ACHN (cell line): ENCODE results near the gene NIT2.
"Not testable (repeated sequence)": the region's sequence is repeated elsewhere in the genome, so short reads cannot be mapped to it uniquely, and the experiment has no call there.

Source experiments
- DNase-seq: peaks from one replicate; pipeline ENCODE4 v3.0.0-alpha.2; 2015
- in situ Hi-C: cut with HindIII; loops from 2 replicates; pipeline ENCODE4 v1.10.0; 2017; ENCODE audit warnings: low sequenced_read_pairs, low pct_ligation_motif_present, low pct_unique_long_range_greater_than_20kb

Gene NIT2

DNA sequence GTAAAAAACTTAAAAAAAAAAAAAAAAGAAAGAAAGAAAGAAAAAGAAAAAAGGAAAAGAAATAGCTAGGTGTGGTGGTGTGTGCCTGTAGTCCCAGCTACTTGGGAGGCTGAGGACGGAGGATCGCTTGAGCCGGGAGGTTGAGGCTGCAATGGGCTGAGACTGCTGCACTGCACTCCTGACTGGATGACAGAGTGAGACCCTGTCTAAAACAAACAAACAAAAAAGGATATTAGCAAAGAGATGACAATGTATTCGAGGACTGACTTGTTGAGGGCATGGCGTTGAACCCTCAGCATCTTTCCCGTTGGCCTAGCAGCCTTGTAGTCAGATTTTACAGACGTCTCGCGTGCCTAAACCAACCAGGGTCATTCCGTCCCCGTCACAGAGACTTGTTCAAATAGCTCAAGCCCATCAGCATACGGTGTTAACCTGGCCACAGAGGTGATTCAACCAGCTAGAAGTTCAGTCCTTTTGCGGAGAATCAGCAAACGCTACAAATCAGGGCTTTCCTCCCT lies 528 bp upstream of the NIT2 start:
- in situ Hi-C loops = no loop called here
- DNase-seq = no peak

DNA sequence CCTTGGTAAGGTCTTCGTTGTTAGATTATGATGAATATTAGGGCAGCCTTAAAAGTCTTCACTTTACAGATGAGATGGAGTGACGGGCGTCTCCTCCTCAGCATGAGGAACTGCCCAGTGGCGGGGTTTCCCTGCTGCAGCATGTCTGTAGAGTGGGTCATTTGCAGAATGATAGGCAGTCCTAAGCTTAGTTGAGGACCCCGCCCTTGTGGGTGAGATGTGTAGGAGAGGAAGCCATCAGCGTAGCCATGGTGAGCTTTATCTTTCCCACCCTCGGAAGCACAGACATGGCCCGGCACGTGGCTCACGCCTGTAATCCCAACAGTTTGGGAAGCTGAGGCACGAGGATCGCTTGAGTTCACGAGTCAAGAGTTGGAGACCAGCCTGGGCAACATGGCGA lies 877 bp downstream of the NIT2 start:
- in situ Hi-C loops = no loop called here
- peak; percentile 27 for DNase-seq

DNA sequence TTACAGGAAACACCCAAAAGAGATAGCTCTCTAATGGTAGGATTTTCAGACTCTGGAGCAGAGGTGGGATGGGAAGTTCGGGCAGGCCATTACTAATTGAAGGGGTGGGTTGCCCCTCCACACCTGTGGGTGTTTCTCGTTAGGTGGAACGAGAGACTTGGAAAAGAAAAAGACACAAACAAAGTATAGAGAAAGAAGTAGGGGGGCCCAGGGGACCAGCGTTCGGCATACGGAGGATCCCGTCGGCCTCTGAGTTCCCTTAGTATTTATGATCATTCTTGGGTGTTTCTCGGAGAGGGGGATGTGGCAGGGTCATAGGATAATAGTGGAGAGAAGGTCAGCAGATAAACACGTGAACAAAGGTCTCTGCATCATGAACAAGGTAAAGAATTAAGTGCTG lies 1.7 kb downstream of the NIT2 start:
- in situ Hi-C loops, DNase-seq: not testable (repeated sequence)

DNA sequence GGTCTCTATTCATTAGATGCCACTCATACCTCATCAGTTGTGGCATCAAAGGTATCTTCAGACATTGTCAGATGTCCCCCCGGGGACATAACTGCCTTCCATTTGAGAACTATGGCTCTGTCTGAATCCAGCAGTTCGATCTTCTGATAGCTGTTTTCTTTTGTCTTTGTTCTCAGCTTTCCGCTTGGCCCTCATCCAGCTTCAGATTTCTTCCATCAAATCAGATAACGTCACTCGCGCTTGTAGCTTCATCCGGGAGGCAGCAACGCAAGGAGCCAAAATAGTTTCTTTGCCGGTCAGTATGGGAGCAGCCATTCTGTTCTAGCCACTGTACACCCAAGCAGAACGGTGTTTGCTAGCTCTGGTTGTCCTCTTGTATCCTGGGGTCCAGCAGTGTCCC lies 4.4 kb downstream of the NIT2 start:
- in situ Hi-C loops = no loop called here
- DNase-seq = no peak

DNA sequence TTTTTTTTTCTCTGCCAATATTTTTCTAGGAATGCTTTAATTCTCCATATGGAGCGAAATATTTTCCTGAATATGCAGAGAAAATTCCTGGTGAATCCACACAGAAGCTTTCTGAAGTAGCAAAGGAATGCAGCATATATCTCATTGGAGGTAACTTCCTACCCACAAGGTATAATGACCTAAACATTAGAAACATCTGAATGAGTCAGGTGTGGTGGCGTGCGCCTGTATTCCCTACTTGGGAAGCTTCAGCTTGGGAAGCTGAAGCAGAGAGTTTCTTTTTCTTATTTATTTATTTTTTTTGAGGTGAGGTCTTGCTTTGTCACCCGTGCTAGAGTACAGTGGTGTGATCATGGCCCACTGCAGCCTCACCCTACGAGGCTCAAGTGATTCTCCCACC lies 5.2 kb downstream of the NIT2 start:
- no peak for DNase-seq
- in situ Hi-C loops = no loop called here

DNA sequence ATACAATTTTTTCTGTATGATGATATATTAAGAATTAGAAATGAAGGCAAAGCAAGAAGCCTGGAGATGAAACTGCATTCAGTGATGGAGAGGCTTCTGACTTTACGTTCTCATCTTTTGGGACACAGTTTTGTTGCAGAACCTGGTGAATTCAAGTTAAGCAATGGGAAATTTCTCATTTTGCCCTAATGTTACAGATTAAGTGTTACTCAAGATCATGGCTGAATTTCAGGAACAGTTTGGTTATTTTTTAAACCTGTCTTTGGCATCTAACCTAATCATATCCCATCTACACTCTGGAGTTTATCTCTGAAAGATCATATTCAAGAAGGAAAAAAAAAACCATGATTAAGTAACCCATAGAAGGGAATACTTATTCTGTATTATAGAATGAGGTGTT lies 6.0 kb downstream of the NIT2 start:
- no peak for DNase-seq
- in situ Hi-C loops = no loop called here

DNA sequence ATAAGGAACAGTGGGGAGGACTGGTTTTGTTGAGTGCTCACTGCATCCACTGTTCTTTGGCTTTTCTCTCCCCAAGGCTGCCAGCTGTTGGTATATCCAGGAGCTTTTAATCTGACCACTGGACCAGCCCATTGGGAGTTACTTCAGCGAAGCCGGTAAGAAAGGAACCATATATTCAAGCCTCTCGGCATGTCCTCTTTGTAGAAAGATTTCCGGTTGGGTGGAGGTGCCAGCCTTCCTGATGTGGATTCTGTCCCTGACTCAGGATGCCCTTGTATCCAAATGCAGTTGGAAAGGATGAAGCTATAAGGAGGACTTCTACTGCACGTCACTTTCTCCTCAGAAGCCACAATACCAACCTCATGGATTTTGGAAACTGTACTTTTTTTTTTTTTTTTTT lies 14.2 kb downstream of the NIT2 start:
- DNase-seq = no peak

DNA sequence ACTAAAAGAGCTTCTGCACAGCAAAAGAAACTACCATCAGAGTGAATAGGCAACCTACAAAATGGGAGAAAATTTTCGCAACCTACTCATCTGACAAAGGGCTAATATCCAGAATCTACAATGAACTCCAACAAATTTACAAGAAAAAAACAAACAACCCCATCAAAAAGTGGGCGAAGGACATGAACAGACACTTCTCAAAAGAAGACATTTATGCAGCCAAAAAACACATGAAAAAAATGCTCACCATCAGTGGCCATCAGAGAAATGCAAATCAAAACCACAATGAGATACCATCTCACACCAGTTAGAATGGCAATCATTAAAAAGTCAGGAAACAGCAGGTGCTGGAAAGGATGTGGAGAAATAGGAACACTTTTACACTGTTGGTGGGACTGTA lies 17.2 kb downstream of the NIT2 start:
- in situ Hi-C loops, DNase-seq: not testable (repeated sequence)

More for the DNA sequence above, 14.2 kb downstream of the NIT2 start:
- in situ Hi-C loops = no loop called here

DNA sequence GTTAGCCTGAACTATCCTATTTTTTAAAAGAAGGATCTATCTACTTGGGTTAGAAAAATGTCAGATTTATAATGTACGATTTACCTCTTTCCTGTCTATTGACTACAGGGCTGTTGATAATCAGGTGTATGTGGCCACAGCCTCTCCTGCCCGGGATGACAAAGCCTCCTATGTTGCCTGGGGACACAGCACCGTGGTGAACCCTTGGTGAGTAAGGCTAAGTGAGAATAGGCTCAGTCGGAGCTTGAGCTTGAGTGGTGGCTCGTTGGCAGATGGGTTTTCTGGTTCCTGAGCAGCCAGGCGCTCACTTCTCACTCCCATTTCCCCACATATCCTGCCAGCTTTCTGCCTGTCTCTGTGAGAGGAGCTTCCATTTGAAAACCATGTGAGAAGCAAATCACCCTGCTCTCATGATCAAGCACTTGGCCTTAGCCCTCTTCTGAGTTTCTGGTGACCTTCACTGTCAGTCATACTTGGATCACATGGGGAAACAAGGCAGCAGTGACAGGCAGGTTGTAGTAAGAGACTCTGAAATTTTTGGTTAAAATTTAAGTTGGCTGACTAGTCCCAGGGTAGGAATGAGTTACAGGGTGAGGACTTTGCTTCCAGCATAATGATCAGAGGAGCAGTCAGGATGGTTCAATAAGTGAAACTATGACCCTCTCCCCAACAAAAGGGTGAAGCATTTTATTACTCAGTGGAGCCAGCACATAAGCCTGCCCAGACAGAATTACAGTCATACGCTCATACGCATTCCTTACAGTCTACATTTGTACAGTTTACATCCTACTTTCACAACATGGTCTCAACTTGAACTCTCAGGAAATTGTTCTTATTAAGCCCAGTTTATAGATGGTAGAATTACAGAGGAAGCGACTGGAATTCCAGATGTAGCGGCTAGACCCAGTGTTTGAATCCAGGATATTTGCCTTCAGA lies 18.0 kb downstream of the NIT2 start:
- no peak for DNase-seq
- in situ Hi-C loops = no loop called here

DNA sequence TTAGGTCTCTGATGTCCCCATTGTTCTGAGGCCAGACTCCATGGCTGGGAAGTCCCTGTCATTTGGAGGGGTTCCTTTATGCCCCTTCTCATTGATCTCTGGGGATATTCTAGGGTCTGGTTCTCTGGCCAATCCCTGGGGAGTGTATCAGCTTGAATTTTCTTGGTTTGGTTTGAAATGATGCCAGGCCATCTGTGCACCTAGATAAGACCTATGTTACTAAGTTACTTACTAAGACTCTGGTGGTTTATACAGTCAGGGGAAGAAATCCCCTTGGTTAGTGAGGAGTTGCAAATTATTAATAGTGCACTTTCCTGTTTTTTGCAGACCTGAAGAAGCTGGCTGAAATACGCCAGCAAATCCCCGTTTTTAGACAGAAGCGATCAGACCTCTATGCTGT lies 20.3 kb downstream of the NIT2 start:
- DNase-seq = peak; percentile 83
- in situ Hi-C loops = no loop called here

DNA sequence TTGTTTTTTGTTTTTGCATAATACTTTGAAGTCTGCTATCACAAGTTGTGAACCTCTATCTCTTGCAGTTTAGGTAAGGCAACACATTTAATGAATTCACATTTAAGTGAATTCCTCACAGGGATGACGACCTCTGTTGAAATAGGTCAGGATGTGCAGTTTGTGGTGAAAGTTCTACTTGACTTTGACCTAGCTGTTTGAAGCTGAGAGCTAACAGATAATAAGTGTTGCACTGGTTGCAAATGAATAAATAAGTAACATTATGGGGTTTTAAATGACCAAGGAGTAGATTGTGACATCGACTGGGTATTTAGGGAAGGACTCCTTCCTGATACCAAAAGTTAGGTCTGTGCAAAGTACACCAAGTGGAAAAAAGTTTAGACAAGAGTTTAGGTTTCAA lies 23.9 kb downstream of the NIT2 start:
- peak; percentile 12 for DNase-seq
- in situ Hi-C loops = no loop called here

DNA sequence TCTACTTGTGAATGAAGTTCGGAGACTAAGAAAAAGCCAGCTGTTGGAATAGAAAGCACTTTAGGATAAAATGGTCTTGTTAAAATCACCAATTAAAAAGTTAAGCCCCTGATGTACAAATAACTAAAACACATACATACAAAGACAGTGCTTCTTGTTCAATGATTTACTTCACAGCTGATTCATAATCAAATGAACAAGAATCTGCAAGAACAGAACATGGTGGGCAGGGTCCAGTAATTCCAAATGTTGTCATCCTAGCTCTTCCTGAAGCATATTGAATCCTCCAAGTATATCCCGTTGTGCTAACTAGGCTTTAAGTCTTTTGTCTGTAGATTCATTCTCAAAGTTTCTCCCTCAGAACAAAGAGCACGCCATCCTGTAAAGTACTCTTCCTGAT lies 24.5 kb downstream of the NIT2 start:
- in situ Hi-C loops = no loop called here
- no peak for DNase-seq

DNA sequence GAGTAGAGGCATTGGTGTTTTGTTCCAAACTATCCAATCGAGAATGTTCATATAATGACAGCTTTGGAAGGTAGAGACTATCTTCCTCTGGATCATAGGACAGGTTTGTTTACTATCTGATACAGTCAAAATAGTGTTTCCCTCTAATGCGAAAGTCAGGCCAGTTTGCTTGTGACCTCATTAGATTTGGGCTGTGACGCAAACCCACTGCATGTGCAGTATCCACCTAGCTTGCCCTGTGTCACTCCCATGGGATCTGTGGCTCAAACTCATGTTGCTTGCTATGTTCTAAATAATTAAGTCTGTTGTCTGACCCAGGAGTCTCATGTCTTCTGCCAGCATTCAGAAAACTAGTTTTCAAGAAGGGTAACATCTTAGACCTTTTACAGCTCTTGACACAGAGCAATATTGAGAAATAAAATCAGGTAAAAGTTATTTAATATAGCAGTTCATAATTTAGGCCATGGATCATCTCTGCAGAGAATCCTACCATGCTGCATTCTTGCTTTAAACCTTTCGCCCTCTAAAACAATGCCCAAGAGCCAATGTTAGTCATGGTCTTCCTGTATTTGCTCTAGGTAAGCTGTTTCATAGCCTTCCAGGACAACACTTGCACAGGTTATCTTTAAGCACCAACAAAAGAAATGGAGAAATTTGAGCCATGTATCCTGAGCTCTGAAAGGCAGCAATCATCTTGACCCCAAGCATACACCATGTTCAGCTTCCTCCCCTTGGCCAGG lies 26.4 kb downstream of the NIT2 start:
- in situ Hi-C loops = no loop called here
- no peak for DNase-seq

DNA sequence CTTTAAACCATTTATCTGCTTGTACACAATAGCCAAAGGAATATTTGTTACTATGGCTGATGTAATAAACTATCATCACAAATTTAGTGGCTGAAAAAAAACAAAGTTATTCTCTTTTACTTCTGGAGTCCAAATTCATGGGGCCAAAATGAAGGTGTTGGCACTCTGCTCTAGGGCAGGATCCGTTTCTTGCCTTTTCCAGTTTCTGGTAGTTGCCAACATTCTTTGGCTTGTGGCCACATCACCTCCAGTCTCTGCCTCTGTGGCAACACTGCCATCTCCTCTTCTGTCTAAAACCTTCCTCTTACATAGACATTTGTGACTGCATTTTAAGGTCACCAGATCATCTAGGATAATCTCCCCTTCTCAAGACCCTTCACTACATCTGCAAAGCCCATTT lies 27.3 kb downstream of the NIT2 start:
- no peak for DNase-seq
- in situ Hi-C loops = no loop called here

DNA sequence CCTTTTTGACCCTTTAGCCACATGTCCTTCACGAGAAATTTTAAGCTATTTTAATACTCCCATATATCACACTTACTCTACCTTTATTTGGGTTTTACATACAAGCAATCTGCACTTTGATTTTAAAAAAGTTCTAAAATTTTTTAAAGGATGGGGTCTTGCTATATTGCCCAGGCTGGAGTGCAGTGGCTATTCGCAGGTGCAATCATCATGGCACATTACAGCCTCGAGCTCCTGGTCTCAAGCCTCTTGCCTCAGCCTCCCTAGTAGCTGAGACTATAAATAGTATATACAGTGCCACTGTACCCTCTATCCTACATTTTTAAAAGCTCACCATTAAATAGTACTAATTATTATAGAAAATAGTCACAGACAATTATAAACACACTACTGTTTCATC lies 29.9 kb downstream of the NIT2 start:
- in situ Hi-C loops = no loop called here
- DNase-seq = no peak

DNA sequence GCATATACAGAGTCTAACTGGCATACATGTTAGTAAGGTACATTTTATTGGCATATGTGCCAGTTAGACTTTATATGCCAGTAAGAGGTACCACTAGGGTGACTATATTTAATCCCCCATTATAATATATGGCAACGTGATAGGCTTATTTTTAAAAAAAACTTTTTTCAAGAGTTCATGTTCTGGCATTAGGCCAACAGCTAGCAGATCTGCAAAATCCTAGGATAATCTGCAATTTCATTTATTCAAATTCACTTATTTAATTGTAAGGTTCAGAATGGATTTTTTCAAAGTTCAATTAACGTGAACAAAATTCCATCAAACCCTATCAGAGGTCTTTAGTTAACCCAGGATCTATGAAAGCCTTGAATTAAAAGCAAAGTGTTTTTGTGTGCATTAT lies 31.9 kb downstream of the NIT2 start:
- in situ Hi-C loops = no loop called here

DNA sequence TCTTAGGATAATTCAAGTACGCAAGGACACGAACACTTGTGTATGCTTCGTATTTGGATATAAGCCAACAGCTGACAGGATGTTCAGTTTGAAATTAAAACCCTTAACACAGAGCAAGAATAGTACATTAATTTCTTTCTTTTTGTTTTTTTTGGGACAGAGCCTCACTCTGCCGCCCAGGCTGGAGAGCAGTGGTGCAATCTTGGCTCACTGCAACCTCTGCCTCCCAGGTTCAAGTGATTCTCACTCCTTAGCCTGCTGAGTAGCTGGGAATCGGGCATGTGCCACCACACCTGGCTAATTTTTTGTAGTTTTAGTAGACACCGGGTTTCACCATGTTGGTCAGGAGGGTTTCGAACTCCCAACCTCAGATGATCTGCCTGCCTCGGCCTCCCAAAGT lies 33.9 kb downstream of the NIT2 start:
- in situ Hi-C loops = no loop called here
- DNase-seq = no peak

More for the DNA sequence above, 31.9 kb downstream of the NIT2 start:
- no peak for DNase-seq

DNA sequence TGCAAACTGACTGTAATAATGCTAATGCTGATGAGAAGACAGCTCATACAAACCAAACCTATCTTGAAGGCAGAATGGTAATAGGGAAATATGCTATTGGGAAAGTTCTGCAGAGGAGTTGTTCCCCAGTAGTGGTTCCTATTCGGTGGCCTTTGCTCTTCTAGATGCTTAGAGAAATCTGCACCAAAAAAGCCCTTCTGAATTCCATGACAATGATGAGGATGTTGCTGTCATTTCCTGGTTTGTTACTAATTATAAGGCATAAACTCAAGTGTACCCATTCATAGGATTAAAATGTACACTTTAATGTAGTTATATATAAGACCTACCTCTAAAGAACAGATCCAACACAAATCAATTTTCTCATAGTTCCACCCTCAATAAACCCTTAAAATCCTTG lies 36.2 kb downstream of the NIT2 start:
- DNase-seq = no peak
- in situ Hi-C loops = no loop called here

DNA sequence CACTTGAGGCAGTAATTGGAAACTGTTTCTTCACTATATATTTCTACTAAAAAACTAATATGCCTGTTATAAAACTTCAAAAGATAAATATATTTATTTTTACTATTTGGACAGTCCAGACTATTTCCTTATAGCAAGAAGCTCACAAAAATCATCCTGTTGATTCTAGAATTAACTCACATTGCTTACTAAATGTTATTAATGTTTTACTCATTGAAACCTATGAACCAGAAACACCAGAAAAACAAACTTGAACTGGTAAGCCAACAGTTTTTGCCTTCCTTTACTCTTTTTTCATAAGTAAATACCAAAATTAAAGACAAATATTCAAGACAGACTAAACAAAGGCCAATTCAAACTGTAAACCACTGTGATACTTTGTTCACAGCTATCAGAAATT lies 40.0 kb downstream of the NIT2 start:
- in situ Hi-C loops = no loop called here
- no peak for DNase-seq

DNA sequence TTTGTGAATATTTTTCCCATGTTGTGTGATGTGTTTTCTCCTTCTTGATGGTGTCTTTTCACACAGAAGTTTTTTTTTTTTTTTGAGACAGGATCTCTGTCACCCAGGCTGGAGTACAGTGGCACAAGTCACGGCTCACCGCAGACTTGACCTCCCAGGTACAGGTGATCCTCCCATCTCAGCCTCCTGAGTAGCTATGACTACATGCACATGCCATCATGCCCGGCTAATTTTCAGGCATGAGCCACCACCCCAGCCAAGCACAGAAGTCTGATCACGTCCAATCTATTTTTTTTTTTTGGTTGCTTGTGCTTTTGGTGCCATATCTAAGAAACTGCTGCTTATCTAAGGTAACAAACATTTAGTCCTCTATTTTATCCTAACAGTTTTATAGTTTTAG lies 41.7 kb downstream of the NIT2 start:
- in situ Hi-C loops = no loop called here
- DNase-seq = no peak
